HG03175 (cell line): ENCODE data around the gene DPF1.
"Not testable (repeated sequence)": the region's sequence is repeated elsewhere in the genome, so short reads cannot be mapped to it uniquely, and the experiment has no call there.

Experiments used
- ATAC-seq: cut with Tn5 transposase; IDR thresholded peaks from one replicate; pipeline ENCODE4 v1.9.1; 2021; ENCODE audit warnings: mild to moderate bottlenecking, moderate library complexity; ENCODE audit not compliant: unreplicated experiment

The DPF1 gene

GRCh38 chr19:38250821-38251563 is 27.0 kb upstream of the DPF1 start:
- ATAC-seq, result no peak

GRCh38 chr19:38250428-38250820 is 26.4 kb upstream of the DPF1 start:
- no peak for ATAC-seq

- ATAC-seq, result no peak
Measured at GRCh38 chr19:38248421-38248820, 24.4 kb upstream of the DPF1 start.

- ATAC-seq, result no peak
Measured at GRCh38 chr19:38247734-38248268, 23.8 kb upstream of the DPF1 start.

- no peak for ATAC-seq
Measured at GRCh38 chr19:38247126-38247525, 23.1 kb upstream of the DPF1 start.

GRCh38 chr19:38245826-38246498 is 21.9 kb upstream of the DPF1 start:
- ATAC-seq, result no peak

GRCh38 chr19:38243279-38243673 is 19.3 kb upstream of the DPF1 start:
- ATAC-seq, result no peak

- ATAC-seq, result no peak
Measured at GRCh38 chr19:38239816-38240215, 15.8 kb upstream of the DPF1 start.

GRCh38 chr19:38234615-38235014 is 10.6 kb upstream of the DPF1 start:
- ATAC-seq, result no peak

- no peak for ATAC-seq
Measured at GRCh38 chr19:38233740-38234251, 9.8 kb upstream of the DPF1 start.

GRCh38 chr19:38231918-38232317 is 7.9 kb upstream of the DPF1 start:
- no peak for ATAC-seq

GRCh38 chr19:38230506-38231133 is 6.6 kb upstream of the DPF1 start:
- ATAC-seq, result not testable (repeated sequence)

- ATAC-seq, result peak; percentile 76
Measured at GRCh38 chr19:38229585-38230073, 5.6 kb upstream of the DPF1 start.

- no peak for ATAC-seq
Measured at GRCh38 chr19:38228491-38229439, 4.7 kb upstream of the DPF1 start.

- ATAC-seq, result no peak
Measured at GRCh38 chr19:38228005-38228377, 4.0 kb upstream of the DPF1 start.

GRCh38 chr19:38227287-38228004 is 3.4 kb upstream of the DPF1 start:
- no peak for ATAC-seq

GRCh38 chr19:38224863-38225218 is 819 bp upstream of the DPF1 start:
- not testable (repeated sequence) for ATAC-seq

- ATAC-seq, result no peak
Measured at GRCh38 chr19:38223617-38224013, 407 bp downstream of the DPF1 start.

- no peak for ATAC-seq
Measured at GRCh38 chr19:38223119-38223523, 901 bp downstream of the DPF1 start.
